Prostate gland (tissue), 2 donors: ENCODE measurements around the gene MYO18B. TPM values are rescaled to one million over a fixed set of nuclear protein-coding genes. Genes with fewer than 3 reads are reported as not detected.

Source experiments
- DNase-seq: peaks from one replicate; pipeline ENCODE4 v3.0.0-alpha.2; 2019; ENCODE audit warnings: low spot score
- H3K27ac ChIP-seq, 2 donors: fragments of 200-600 bp; sonication (generic); 2 replicates each; pipeline ENCODE4 v1.5.1; 2017 to 2019
- H3K27me3 ChIP-seq: fragments of 200-600 bp; sonication (generic); replicated peaks from 2 replicates; pipeline ENCODE4 v1.5.1; 2019; ENCODE audit not compliant: insufficient read depth
- H3K36me3 ChIP-seq, 2 donors: fragments of 200-600 bp; sonication (generic); 1 replicate in 1 of 2; 2 replicates in 1 of 2; pipeline versions ENCODE4 v1.5.1 to v1.8.1; 2017 to 2019
- H3K4me1 ChIP-seq: fragments of 200-600 bp; sonication (generic); replicated peaks from 2 replicates; pipeline ENCODE4 v1.5.1; 2019
- H3K4me3 ChIP-seq, 2 donors: fragments of 200-600 bp; sonication (generic); 2 replicates each; pipeline ENCODE4 v1.5.1; 2017 to 2019
- H3K9me3 ChIP-seq: fragments of 200-600 bp; sonication (generic); 2 replicates; pipeline ENCODE4 v1.5.1; 2017
- POLR2A ChIP-seq: fragments of 450-650 bp; IDR thresholded peaks from one replicate; pipeline ENCODE4 v1.6.1; 2016; ENCODE audit warnings: antibody characterized with exemption, mild to moderate bottlenecking
- POLR2AphosphoS5 ChIP-seq: sonication (generic); formaldehyde crosslinking; IDR thresholded peaks from one replicate; pipeline ENCODE4 v1.6.1; 2017; ENCODE audit warnings: antibody characterized with exemption
- WGBS: methylation state at CpG from one replicate; pipeline ENCODE4 v1.1.5; 2018; 5-methylcytosine and 5-hydroxymethylcytosine counted together
- intact Hi-C: fragments of 100-400 bp; cut with DNase I; formaldehyde crosslinking; loops from one replicate; pipeline ENCODE4 v1.14.2; 2022
- total RNA-seq, 2 donors: library from RNA; depleted of rRNA; stranded (reverse); fragments of >200 nt; gene quantifications; one replicate each; pipeline ENCODE4 v1.1.0, GENCODE V29; 2016
- TF ChIP-seq, protein P1 (sequence below), 4 experiments: fragments of 200-600 bp in 2 of 4; fragments of 450-650 bp in 2 of 4; sonication (generic) in 2 of 4; IDR thresholded peaks; 1 replicate in 3 of 4; 2 replicates in 1 of 4; pipeline ENCODE4 v1.5.1; 2016 to 2019; ENCODE audit warnings: antibody characterized with exemption in 4 of 4, mild to moderate bottlenecking in 2 of 4, moderate library complexity in 2 of 4

MYO18B gene
- total RNA-seq, 2 donors from 2014 or later = 3.1 to 7.1 TPM

DNA sequence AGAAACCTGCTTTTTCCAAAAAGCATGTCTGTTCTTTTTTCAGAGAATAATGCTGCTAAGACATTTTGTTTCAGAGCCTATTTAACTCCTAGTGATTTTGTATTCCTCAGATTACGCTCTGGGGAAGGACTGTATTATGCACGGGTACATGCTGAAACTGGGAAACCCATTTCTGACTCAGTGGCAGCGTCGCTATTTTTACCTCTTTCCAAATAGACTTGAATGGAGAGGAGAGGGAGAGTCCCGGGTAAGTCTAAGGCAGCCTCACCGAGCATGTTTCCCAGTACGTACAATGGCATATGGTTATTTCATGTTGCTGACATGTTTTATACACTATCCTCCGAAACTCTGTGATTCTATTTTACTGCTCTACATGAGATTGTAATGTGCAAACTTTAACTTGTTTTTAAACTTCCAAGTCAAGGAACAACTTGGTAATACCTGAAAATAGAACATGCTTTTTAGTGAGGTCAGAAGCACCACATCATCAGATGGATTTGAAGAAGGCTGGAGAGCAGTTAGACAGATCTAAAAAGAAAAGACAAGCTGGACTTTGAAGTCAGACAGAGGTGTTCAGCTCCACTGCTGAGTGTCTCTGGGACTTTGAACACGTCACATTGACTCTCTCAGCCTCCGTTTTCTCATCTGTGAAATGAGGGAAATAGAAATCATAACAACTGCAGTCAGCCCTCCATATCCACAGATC, 23.7 kb upstream of the MYO18B start:
- intact Hi-C loops = no loop called here
- Histone ChIP-seq H3K4me3 (no peak overlapping the region), H3K36me3 (no peaks in the 10 kb centered on the region), H3K4me1 (no peaks in the 10 kb centered on the region), H3K27me3 (no peaks in the 10 kb centered on the region), H3K9me3 (no peaks in the 10 kb centered on the region), H3K27ac (no peak overlapping the region)
- 89% methylated on average over 10 of the region's 10 CpGs for WGBS
- DNase-seq = no peak
- no peak for TF ChIP-seq POLR2A
- no peak for TF ChIP-seq POLR2AphosphoS5
- TF ChIP-seq, protein P1, sequence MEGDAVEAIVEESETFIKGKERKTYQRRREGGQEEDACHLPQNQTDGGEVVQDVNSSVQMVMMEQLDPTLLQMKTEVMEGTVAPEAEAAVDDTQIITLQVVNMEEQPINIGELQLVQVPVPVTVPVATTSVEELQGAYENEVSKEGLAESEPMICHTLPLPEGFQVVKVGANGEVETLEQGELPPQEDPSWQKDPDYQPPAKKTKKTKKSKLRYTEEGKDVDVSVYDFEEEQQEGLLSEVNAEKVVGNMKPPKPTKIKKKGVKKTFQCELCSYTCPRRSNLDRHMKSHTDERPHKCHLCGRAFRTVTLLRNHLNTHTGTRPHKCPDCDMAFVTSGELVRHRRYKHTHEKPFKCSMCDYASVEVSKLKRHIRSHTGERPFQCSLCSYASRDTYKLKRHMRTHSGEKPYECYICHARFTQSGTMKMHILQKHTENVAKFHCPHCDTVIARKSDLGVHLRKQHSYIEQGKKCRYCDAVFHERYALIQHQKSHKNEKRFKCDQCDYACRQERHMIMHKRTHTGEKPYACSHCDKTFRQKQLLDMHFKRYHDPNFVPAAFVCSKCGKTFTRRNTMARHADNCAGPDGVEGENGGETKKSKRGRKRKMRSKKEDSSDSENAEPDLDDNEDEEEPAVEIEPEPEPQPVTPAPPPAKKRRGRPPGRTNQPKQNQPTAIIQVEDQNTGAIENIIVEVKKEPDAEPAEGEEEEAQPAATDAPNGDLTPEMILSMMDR (IDR thresholded peaks at IDR 0.05) = no peak

DNA sequence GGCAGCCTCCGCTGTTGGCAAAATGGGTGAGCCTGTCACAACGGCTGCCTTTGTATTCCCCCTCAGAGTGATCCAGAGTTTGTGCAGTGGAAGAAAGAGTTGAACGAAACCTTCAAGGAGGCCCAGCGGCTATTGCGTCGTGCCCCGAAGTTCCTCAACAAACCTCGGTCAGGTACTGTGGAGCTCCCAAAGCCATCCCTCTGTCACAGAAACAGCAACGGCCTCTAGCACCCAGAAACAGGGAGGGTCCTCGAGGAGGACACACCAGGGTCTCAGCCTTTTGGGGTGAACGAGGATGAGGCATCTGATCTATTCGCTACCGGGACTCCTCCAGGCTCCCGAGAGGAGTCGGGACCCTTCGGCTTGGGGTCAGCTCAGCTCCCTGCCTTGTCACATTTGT, 19.8 kb upstream of the MYO18B start:
- no peaks in the 10 kb centered on the region for H3K36me3 ChIP-seq
- H3K4me1 ChIP-seq = no peaks in the 10 kb centered on the region
- no peaks in the 10 kb centered on the region for H3K9me3 ChIP-seq
- 96% methylated on average over 16 of the region's 16 CpGs for WGBS
- H3K27me3 ChIP-seq = no peaks in the 10 kb centered on the region
- H3K4me3 ChIP-seq = no peak overlapping the region
- H3K27ac ChIP-seq = no peak overlapping the region
- no peak for TF ChIP-seq POLR2AphosphoS5
- TF ChIP-seq, protein P1 (IDR thresholded peaks at IDR 0.05) = no peak
- no peak for TF ChIP-seq POLR2A
- intact Hi-C loops = no loop called here
- DNase-seq = no peak

DNA sequence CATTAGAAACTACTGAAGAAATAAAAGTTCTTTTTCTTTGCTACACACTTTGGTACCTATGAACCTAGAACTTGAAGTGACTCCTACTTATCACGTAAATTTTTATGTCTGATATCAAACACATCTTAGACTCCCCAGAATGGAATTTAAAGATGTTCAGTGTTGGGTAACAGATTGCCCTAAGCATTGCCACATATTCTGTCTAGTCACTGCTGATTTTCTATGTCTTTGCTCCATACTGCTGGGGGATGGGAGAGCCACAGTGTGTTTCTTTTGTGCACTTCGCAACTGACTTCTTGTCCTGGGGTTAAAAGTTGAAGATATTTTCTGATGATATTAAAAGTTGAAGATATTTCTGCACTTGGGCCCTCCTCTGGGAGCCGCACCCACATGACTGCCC, 19.4 kb upstream of the MYO18B start:
- Histone ChIP-seq H3K9me3 (no peaks in the 10 kb centered on the region), H3K36me3 (no peaks in the 10 kb centered on the region), H3K27me3 (no peaks in the 10 kb centered on the region), H3K27ac (no peak overlapping the region), H3K4me3 (no peak overlapping the region), H3K4me1 (no peaks in the 10 kb centered on the region)
- intact Hi-C loops = no loop called here
- 91% methylated on average over 3 of the region's 3 CpGs for WGBS
- TF ChIP-seq, protein P1 (IDR thresholded peaks at IDR 0.05) = no peak
- TF ChIP-seq POLR2A (no peak), POLR2AphosphoS5 (no peak)
- no peak for DNase-seq

DNA sequence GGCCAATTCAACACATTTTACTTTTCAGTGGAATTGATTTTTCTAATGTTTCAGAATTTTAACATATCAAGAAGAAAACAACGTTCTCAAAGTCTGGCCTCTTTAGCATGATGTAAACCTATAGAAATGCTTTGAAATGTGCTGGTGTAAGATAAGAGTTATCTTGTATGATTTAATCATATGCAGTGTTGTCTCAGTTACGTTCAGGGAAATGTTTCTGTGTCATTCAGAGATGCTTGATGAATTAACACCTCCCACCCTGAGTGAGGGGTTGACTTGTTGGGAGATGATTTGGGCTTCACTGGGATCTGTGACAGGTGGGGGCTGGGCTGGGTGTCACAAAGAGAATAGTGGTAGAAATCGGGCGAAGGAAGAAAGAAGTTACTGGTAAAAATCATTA, 15.7 kb upstream of the MYO18B start:
- intact Hi-C loops = no loop called here
- TF ChIP-seq, protein P1 (IDR thresholded peaks at IDR 0.05) = no peak
- TF ChIP-seq POLR2AphosphoS5 (no peak), POLR2A (no peak)
- Histone ChIP-seq H3K4me3 (no peak overlapping the region), H3K36me3 (no peaks in the 10 kb centered on the region), H3K4me1 (no peaks in the 10 kb centered on the region), H3K27me3 (no peaks in the 10 kb centered on the region), H3K27ac (peak overlapping the region in 1 of 2 donors; percentile 0), H3K9me3 (no peaks in the 10 kb centered on the region)
- 59% methylated on average over 4 of the region's 4 CpGs for WGBS
- DNase-seq = no peak

DNA sequence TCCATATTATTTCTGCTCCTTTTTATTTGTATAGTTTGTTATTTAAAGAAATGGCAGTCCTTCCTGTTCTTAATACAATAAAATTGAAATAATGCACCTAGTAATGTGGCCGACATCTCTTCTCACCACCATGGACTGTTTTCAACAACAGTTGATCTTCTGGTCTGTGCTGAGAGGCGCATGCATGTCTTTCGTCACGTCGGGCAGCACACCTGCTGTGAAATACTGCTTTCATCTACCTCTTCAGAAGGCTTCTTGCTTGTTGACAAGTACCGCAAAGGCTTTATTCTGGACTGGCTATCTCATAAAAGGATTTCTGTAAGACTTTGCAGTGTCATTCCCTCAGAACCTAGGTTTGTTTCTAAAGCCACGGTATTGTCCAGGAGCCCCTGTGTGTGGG, 13.9 kb upstream of the MYO18B start:
- intact Hi-C loops = no loop called here
- no peak for DNase-seq

More for the DNA sequence above, 13.9 kb upstream of the MYO18B start:
- WGBS = 81% methylated on average over 7 of the region's 7 CpGs
- Histone ChIP-seq H3K4me3 (no peak overlapping the region), H3K36me3 (no peaks in the 10 kb centered on the region), H3K27ac (peak overlapping the region; percentile 35 to 77), H3K9me3 (no peaks in the 10 kb centered on the region), H3K4me1 (no peaks in the 10 kb centered on the region), H3K27me3 (no peaks in the 10 kb centered on the region)
- TF ChIP-seq, protein P1 (IDR thresholded peaks at IDR 0.05) = no peak
- TF ChIP-seq POLR2AphosphoS5 = no peak
- no peak for TF ChIP-seq POLR2A
